Fibroblast of pulmonary artery (primary cell): ENCODE results near the gene LAMP1.

Source experiments
- DNase-seq: peaks from one replicate; pipeline ENCODE4 v3.0.0-alpha.2; 2010; ENCODE audit warnings: low read depth
- H3K4me3 ChIP-seq: replicated peaks from 2 replicates; pipeline ENCODE4 v1.5.1; 2011; ENCODE audit warnings: low read depth, mild to moderate bottlenecking, control low read depth, low read length, moderate library complexity
- TF ChIP-seq, protein P1 (sequence below): IDR thresholded peaks from 2 replicates; pipeline ENCODE4 v1.5.1; 2011; ENCODE audit warnings: mild to moderate bottlenecking, control low read depth, low read length, inconsistent platforms; ENCODE audit errors: missing control alignments

The LAMP1 gene

GRCh38 chr13:113297370-113298042, 467 bp downstream of the LAMP1 start:
- H3K4me3 ChIP-seq = peak overlapping the region; percentile 96
- peak; percentile 11 for DNase-seq
- TF ChIP-seq, protein P1, sequence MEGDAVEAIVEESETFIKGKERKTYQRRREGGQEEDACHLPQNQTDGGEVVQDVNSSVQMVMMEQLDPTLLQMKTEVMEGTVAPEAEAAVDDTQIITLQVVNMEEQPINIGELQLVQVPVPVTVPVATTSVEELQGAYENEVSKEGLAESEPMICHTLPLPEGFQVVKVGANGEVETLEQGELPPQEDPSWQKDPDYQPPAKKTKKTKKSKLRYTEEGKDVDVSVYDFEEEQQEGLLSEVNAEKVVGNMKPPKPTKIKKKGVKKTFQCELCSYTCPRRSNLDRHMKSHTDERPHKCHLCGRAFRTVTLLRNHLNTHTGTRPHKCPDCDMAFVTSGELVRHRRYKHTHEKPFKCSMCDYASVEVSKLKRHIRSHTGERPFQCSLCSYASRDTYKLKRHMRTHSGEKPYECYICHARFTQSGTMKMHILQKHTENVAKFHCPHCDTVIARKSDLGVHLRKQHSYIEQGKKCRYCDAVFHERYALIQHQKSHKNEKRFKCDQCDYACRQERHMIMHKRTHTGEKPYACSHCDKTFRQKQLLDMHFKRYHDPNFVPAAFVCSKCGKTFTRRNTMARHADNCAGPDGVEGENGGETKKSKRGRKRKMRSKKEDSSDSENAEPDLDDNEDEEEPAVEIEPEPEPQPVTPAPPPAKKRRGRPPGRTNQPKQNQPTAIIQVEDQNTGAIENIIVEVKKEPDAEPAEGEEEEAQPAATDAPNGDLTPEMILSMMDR = no peak

DNA sequence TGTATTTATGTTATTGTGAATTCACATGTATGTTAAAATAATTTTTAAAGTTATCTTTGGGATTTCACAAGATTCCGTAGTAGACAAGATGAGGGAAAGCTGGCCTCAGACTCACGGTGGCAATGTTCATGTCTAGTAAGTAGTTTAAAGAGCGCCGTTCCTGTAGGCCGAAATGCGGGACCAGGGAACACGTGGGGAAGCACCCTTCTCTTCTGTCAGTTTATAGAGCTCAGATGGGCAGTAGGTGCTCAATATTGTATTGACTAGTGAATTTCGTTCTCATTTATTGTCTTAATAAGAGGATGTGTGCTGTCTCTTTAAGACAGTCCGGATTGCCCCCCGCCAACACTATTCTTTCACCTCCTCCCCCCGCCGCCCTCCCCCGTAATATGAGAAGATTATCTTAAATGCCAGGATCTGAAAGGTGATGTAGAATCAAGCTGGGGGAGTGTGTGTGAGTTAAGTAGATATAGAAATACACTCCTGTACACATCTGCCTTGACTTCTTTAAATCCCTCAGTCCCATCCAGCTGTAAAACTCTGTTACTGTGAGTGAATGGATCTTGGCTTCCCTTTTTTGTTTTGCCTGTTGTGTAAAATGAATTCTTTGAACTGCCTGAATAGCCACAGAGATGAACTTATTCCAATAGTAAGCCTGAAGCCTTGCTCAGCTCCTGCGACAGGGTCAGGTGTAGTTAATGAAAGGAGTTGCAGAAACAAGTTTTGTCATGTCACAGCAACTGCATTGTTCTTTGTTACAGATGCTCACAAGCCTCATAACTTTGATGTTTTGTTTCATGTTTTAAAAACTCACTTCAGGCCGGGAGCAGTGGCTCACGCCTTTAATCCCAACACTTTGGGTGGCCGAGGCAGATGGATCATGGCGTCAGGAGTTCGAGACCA, 1.3 kb downstream of the LAMP1 start:
- peak overlapping the region; percentile 96 for H3K4me3 ChIP-seq
- no peak for DNase-seq
- TF ChIP-seq, protein P1 = no peak

GRCh38 chr13:113299951-113300350, 2.9 kb downstream of the LAMP1 start:
- H3K4me3 ChIP-seq = no peak overlapping the region
- TF ChIP-seq, protein P1 = no peak
- no peak for DNase-seq

DNA sequence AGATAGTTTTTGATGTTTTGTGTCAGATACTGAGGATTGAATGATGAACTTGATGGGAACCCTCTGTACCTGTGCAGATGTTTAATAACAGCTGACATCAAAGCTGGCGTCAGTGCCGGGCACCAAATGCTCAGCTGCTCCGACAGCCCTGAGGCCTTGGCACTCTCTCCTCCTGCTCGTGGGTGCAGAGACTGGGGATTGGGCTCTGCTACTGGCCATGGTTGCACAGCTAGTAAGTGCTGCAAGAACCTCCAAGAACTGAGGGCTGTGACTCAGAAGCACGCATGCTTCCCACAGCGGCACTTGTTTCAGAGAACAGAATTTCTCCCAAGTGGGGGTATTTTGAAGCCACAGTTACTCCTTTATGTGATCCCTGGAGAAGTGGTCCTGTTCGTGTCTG, 5.9 kb downstream of the LAMP1 start:
- H3K4me3 ChIP-seq = no peak overlapping the region
- TF ChIP-seq, protein P1 = no peak
- DNase-seq = no peak

DNA sequence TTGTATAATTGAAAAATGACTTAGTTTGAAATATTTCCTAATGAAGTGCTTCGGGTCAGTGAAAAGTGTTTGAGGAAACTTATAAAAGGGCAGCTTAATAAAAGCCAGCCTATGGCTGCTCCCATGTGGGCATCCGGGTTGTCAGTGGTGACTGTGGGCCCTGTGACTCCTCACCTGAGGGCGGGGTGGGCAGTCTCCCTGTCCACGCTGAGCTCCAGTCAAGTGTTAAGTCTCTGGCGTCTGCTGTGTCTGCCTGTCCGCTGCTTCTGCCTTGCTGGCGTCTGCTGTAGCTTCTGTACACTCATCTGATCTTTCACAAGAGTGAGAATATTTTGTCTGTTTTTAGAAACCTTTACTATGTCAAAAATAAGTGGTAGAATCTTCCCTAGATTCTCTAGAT, 7.1 kb downstream of the LAMP1 start:
- no peak overlapping the region for H3K4me3 ChIP-seq
- DNase-seq = no peak
- TF ChIP-seq, protein P1 = no peak

DNA sequence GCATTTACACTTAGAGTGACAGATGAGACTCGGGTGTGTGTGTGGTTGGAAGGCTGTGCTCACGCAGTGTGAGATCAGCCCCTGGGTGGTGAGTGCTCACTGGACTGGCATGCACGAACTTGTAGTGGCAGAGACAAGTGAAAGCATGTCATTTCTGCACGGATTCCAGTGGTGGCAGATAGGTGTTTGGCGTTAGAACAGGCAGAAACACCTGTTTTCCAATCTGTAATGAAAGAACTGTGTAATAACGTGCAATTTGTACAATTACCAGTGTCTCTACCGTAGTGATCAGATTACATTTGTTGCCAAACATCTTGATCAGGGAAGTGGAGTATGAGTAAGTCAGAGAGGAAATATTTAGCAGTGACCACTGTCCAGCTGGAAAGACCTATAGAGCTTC, 8.2 kb downstream of the LAMP1 start:
- DNase-seq = no peak
- no peak overlapping the region for H3K4me3 ChIP-seq
- TF ChIP-seq, protein P1 = no peak

DNA sequence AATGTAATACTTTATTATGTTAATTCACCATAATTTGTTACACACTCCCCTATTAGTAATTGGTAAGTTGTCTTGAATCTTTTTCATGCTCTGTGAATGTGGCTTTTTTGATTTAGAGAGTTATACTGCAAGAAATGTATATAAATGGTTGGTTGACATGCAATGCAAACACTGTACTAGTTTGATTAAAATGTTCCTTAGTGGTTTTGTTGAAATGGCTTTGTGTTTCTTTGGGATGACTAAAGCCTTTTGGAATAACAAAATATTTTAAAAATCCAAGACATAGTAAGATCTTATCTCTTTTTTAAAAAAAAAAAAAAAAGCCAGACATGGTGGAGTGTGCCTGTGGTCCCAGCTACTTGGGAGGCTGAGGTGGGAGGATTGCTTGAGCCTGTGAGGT, 10.5 kb downstream of the LAMP1 start:
- DNase-seq = no peak
- no peak overlapping the region for H3K4me3 ChIP-seq
- TF ChIP-seq, protein P1 = no peak
